Upper lobe of left lung (tissue), 4 donors: ENCODE results near the gene BRCA2.

Experiments used
- POLR2A ChIP-seq, 4 donors: fragments of 450-650 bp; IDR thresholded peaks; one replicate each; pipeline ENCODE4 v1.5.1; 2016 to 2017; ENCODE audit warnings: antibody characterized with exemption in 4 of 4, mild to moderate bottlenecking in 2 of 4
- TF ChIP-seq, protein P1 (sequence below), 6 experiments: fragments of 450-650 bp in 4 of 6; fragments of 200-600 bp in 2 of 6; sonication (generic) in 2 of 6; IDR thresholded peaks; one replicate each; pipeline ENCODE4 v1.5.1; 2016 to 2019; ENCODE audit warnings: antibody characterized with exemption in 6 of 6

DNA sequence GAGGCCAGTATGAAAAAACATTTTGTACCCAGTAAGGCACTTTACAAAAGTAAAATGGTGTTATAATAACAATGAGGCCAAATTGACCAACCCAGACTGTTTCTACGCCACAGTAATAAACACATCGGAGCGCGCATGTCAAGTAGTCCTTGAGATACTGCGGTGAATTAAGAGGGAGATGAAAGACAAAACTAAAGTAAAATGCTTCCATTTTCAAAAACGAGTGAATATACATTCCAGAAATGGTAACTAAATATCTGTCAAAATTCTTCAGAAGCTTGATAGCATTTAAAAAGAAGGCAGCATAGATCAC, 93.6 kb downstream of the BRCA2 start:
- TF ChIP-seq, protein P1, sequence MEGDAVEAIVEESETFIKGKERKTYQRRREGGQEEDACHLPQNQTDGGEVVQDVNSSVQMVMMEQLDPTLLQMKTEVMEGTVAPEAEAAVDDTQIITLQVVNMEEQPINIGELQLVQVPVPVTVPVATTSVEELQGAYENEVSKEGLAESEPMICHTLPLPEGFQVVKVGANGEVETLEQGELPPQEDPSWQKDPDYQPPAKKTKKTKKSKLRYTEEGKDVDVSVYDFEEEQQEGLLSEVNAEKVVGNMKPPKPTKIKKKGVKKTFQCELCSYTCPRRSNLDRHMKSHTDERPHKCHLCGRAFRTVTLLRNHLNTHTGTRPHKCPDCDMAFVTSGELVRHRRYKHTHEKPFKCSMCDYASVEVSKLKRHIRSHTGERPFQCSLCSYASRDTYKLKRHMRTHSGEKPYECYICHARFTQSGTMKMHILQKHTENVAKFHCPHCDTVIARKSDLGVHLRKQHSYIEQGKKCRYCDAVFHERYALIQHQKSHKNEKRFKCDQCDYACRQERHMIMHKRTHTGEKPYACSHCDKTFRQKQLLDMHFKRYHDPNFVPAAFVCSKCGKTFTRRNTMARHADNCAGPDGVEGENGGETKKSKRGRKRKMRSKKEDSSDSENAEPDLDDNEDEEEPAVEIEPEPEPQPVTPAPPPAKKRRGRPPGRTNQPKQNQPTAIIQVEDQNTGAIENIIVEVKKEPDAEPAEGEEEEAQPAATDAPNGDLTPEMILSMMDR (IDR thresholded peaks at IDR 0.05), result no peak
- TF ChIP-seq POLR2A (IDR thresholded peaks at IDR 0.05), result no peak
